GM23338 (cell line): Measurements from ENCODE around the gene CDH12. TPM values are rescaled to one million over a fixed set of nuclear protein-coding genes. Genes with fewer than 3 reads are reported as not detected.

ENCODE experiments used
- ATAC-seq: fragments of 200-7000 bp; cut with Tn5 transposase; 3 replicates; pipeline ENCODE4 v1.9.1; 2020
- DNase-seq: peaks from one replicate; pipeline ENCODE4 v3.0.0-alpha.2; 2015; ENCODE audit warnings: low spot score
- H2AFZ ChIP-seq: fragments of 200-600 bp; sonication (generic); 2 replicates; pipeline ENCODE4 v1.8.0; 2016; ENCODE audit warnings: antibody characterized with exemption, mild to moderate bottlenecking, moderate library complexity
- H3F3A ChIP-seq: fragments of 200-600 bp; sonication (generic); replicated peaks from 2 replicates; pipeline ENCODE4 v1.8.0; 2017; ENCODE audit warnings: antibody characterized with exemption, mixed run types, low read depth
- H3K27ac ChIP-seq: fragments of 200-600 bp; sonication (generic); 2 replicates; pipeline ENCODE4 v1.6.1; 2016; ENCODE audit warnings: low read depth
- H3K27me3 ChIP-seq: fragments of 200-600 bp; sonication (generic); 2 replicates; pipeline ENCODE4 v1.8.0; 2016; ENCODE audit warnings: mild to moderate bottlenecking, mixed run types, moderate library complexity; ENCODE audit not compliant: insufficient read depth
- H3K36me3 ChIP-seq: fragments of 200-600 bp; sonication (generic); 2 replicates; pipeline ENCODE4 v1.8.0; 2016; ENCODE audit warnings: mild to moderate bottlenecking; ENCODE audit not compliant: insufficient read depth
- H3K4me1 ChIP-seq: fragments of 200-600 bp; sonication (generic); 2 replicates; pipeline ENCODE4 v1.8.0; 2016; ENCODE audit warnings: mild to moderate bottlenecking, moderate library complexity; ENCODE audit not compliant: insufficient read depth
- H3K4me2 ChIP-seq: fragments of 200-600 bp; sonication (generic); 2 replicates; pipeline ENCODE4 v1.7.1; 2017; ENCODE audit warnings: mixed run types
- H3K4me3 ChIP-seq: fragments of 200-600 bp; sonication (generic); 2 replicates; pipeline ENCODE4 v1.6.1; 2016; ENCODE audit warnings: mixed run types
- H3K79me2 ChIP-seq: fragments of 200-600 bp; sonication (generic); replicated peaks from 2 replicates; pipeline ENCODE4 v1.8.0; 2017; ENCODE audit warnings: mild to moderate bottlenecking; ENCODE audit not compliant: insufficient read depth
- H3K9me2 ChIP-seq: fragments of 200-600 bp; sonication (generic); 2 replicates; pipeline ENCODE4 v1.8.0; 2017; ENCODE audit not compliant: insufficient read depth
- H4K20me1 ChIP-seq: fragments of 200-600 bp; sonication (generic); replicated peaks from 2 replicates; pipeline ENCODE4 v1.8.0; 2017; ENCODE audit warnings: mild to moderate bottlenecking; ENCODE audit not compliant: insufficient read depth
- H3K27ac Mint-ChIP-seq: 2 replicates; pipeline ENCODE4 v1.8.0; 2020; ENCODE audit warnings: inconsistent platforms, mild to moderate bottlenecking, moderate library complexity, mixed read lengths
- H3K27me3 Mint-ChIP-seq: 3 replicates; pipeline ENCODE4 v1.8.0; 2022; ENCODE audit warnings: low read depth, mild to moderate bottlenecking, moderate library complexity, mixed read lengths, inconsistent platforms; ENCODE audit not compliant: insufficient read depth, poor library complexity
- H3K36me3 Mint-ChIP-seq: 3 replicates; pipeline ENCODE4 v1.8.0; 2021; ENCODE audit warnings: low read depth, mild to moderate bottlenecking, inconsistent platforms, moderate library complexity, mixed read lengths
- H3K4me1 Mint-ChIP-seq: 3 replicates; pipeline ENCODE4 v1.8.0; 2020; ENCODE audit warnings: mild to moderate bottlenecking, inconsistent platforms, mixed read lengths
- H3K4me3 Mint-ChIP-seq: 3 replicates; pipeline ENCODE4 v1.8.0; 2021; ENCODE audit warnings: moderate library complexity, mild to moderate bottlenecking, inconsistent platforms, mixed read lengths
- H3K9me3 Mint-ChIP-seq: 3 replicates; pipeline ENCODE4 v1.8.0; 2020; ENCODE audit warnings: moderate library complexity, mild to moderate bottlenecking, inconsistent platforms, mixed read lengths
- CREB1 ChIP-seq: fragments of 250-450 bp; sonication (Bioruptor Pico); IDR thresholded peaks from 2 replicates; pipeline ENCODE4 v1.5.0; 2020; ENCODE audit warnings: low read depth, mild to moderate bottlenecking, moderate library complexity
- EZH2 ChIP-seq: fragments of 200-600 bp; sonication (generic); IDR thresholded peaks from one replicate; pipeline ENCODE4 v1.8.0; 2017; ENCODE audit warnings: antibody characterized with exemption, mild to moderate bottlenecking, low read depth; ENCODE audit not compliant: unreplicated experiment
- EZH2phosphoT487 ChIP-seq: fragments of 200-600 bp; sonication (generic); IDR thresholded peaks from one replicate; pipeline ENCODE4 v1.8.1; 2018; ENCODE audit warnings: antibody characterized with exemption; ENCODE audit not compliant: unreplicated experiment
- POLR2AphosphoS5 ChIP-seq: IDR thresholded peaks from 2 replicates; pipeline ENCODE4 v1.6.1; 2016; ENCODE audit warnings: antibody characterized with exemption, low read depth
- STAT1 ChIP-seq: IDR thresholded peaks from one replicate; pipeline ENCODE4 v1.6.1; 2016; ENCODE audit warnings: antibody characterized with exemption; ENCODE audit not compliant: unreplicated experiment
- ZNF114 ChIP-seq: fragments of 250-450 bp; sonication (Bioruptor Pico); IDR thresholded peaks from 2 replicates; pipeline ENCODE4 v1.5.0; 2020; ENCODE audit warnings: mild to moderate bottlenecking, moderate library complexity
- polyA plus RNA-seq: library from polyadenylated mRNA; unstranded; fragments of >200 nt; fragmentation: Nextera tagmentation; extraction: Ambion mirVana; gene quantifications from 2 replicates; pipeline ENCODE4 v1.2.1, GENCODE V29; 2016
- total RNA-seq: library from RNA; depleted of rRNA; stranded (reverse); fragments of >200 nt; shearing (Covaris generic); gene quantifications from 2 replicates; pipeline ENCODE4 v1.2.3, GENCODE V29; 2014
- TF ChIP-seq, protein P1 (sequence below), 2 experiments: fragments of 200-600 bp in 1 of 2; sonication (generic) in 1 of 2; conservative IDR thresholded peaks; 2 replicates each; pipeline versions ENCODE4 v1.5.1 to v1.6.1; 2016 to 2017; ENCODE audit warnings: antibody characterized with exemption in 2 of 2, low read depth in 2 of 2, mild to moderate bottlenecking in 2 of 2, moderate library complexity in 1 of 2
- TF ChIP-seq, protein P2 (sequence below): IDR thresholded peaks from one replicate; pipeline ENCODE4 v1.6.1; 2018; ENCODE audit warnings: antibody characterized with exemption; ENCODE audit not compliant: unreplicated experiment
- TF ChIP-seq, protein P3 (sequence below): fragments of 250-450 bp; sonication (Bioruptor Pico); IDR thresholded peaks from 2 replicates; pipeline ENCODE4 v1.5.0; 2020; ENCODE audit warnings: mild to moderate bottlenecking, moderate library complexity

The CDH12 gene
- total and polyA plus RNA-seq, 2 experiments from 2014 or later: not detected

DNA sequence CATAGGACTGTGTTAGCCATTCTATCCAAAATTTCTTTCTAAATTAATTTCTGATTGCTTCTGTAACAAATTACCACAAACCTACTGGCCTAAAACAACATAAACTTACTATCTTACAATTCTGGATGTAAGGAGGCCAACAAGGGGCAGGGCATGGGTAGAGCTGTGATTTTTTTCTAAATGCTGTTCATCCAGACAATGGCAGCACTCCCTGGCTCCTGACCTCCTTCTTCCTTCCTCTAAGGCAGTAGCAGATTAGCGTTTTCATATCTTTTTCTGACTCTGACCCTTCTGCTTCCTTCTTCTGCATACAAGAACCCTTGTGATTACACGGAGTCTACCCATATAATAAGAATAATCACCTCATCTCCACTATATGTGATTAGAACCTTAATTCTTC lies 1005.8 kb downstream of the CDH12 start (continued):
- TF ChIP-seq, protein P1, sequence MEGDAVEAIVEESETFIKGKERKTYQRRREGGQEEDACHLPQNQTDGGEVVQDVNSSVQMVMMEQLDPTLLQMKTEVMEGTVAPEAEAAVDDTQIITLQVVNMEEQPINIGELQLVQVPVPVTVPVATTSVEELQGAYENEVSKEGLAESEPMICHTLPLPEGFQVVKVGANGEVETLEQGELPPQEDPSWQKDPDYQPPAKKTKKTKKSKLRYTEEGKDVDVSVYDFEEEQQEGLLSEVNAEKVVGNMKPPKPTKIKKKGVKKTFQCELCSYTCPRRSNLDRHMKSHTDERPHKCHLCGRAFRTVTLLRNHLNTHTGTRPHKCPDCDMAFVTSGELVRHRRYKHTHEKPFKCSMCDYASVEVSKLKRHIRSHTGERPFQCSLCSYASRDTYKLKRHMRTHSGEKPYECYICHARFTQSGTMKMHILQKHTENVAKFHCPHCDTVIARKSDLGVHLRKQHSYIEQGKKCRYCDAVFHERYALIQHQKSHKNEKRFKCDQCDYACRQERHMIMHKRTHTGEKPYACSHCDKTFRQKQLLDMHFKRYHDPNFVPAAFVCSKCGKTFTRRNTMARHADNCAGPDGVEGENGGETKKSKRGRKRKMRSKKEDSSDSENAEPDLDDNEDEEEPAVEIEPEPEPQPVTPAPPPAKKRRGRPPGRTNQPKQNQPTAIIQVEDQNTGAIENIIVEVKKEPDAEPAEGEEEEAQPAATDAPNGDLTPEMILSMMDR (conservative IDR thresholded peaks at IDR 0.05; ENCODE audit: low read depth in 2 of 2): no peak
- TF ChIP-seq CREB1 (CRISPR knock-in tag) (no peak), STAT1 (no peak), EZH2 (no peak), POLR2AphosphoS5 (no peak), EZH2phosphoT487 (no peak), ZNF114 (CRISPR knock-in tag) (no peak)
- TF ChIP-seq, protein P2, sequence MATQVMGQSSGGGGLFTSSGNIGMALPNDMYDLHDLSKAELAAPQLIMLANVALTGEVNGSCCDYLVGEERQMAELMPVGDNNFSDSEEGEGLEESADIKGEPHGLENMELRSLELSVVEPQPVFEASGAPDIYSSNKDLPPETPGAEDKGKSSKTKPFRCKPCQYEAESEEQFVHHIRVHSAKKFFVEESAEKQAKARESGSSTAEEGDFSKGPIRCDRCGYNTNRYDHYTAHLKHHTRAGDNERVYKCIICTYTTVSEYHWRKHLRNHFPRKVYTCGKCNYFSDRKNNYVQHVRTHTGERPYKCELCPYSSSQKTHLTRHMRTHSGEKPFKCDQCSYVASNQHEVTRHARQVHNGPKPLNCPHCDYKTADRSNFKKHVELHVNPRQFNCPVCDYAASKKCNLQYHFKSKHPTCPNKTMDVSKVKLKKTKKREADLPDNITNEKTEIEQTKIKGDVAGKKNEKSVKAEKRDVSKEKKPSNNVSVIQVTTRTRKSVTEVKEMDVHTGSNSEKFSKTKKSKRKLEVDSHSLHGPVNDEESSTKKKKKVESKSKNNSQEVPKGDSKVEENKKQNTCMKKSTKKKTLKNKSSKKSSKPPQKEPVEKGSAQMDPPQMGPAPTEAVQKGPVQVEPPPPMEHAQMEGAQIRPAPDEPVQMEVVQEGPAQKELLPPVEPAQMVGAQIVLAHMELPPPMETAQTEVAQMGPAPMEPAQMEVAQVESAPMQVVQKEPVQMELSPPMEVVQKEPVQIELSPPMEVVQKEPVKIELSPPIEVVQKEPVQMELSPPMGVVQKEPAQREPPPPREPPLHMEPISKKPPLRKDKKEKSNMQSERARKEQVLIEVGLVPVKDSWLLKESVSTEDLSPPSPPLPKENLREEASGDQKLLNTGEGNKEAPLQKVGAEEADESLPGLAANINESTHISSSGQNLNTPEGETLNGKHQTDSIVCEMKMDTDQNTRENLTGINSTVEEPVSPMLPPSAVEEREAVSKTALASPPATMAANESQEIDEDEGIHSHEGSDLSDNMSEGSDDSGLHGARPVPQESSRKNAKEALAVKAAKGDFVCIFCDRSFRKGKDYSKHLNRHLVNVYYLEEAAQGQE: no peak

DNA sequence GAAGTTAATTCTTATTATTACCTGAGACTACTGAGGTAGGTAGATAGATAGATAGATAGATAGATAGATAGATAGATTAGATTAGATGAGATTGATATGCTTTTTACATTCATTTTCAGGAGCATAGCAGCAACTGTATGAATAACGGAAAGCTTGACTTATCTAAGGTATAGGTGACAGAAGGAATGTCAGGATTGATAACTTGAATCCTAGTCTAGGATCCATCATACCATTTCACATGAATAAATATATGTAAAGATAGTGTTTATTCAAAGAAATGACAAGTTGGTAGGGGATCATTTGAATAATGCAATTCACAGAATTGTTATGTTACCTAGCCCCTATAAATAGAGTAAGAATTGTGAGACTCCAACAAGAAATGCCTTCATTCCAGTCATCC lies 1008.2 kb downstream of the CDH12 start:
- H3K27me3 Mint-ChIP-seq: peaks cover 2% of the 10 kb centered on the region
- TF ChIP-seq, protein P3, sequence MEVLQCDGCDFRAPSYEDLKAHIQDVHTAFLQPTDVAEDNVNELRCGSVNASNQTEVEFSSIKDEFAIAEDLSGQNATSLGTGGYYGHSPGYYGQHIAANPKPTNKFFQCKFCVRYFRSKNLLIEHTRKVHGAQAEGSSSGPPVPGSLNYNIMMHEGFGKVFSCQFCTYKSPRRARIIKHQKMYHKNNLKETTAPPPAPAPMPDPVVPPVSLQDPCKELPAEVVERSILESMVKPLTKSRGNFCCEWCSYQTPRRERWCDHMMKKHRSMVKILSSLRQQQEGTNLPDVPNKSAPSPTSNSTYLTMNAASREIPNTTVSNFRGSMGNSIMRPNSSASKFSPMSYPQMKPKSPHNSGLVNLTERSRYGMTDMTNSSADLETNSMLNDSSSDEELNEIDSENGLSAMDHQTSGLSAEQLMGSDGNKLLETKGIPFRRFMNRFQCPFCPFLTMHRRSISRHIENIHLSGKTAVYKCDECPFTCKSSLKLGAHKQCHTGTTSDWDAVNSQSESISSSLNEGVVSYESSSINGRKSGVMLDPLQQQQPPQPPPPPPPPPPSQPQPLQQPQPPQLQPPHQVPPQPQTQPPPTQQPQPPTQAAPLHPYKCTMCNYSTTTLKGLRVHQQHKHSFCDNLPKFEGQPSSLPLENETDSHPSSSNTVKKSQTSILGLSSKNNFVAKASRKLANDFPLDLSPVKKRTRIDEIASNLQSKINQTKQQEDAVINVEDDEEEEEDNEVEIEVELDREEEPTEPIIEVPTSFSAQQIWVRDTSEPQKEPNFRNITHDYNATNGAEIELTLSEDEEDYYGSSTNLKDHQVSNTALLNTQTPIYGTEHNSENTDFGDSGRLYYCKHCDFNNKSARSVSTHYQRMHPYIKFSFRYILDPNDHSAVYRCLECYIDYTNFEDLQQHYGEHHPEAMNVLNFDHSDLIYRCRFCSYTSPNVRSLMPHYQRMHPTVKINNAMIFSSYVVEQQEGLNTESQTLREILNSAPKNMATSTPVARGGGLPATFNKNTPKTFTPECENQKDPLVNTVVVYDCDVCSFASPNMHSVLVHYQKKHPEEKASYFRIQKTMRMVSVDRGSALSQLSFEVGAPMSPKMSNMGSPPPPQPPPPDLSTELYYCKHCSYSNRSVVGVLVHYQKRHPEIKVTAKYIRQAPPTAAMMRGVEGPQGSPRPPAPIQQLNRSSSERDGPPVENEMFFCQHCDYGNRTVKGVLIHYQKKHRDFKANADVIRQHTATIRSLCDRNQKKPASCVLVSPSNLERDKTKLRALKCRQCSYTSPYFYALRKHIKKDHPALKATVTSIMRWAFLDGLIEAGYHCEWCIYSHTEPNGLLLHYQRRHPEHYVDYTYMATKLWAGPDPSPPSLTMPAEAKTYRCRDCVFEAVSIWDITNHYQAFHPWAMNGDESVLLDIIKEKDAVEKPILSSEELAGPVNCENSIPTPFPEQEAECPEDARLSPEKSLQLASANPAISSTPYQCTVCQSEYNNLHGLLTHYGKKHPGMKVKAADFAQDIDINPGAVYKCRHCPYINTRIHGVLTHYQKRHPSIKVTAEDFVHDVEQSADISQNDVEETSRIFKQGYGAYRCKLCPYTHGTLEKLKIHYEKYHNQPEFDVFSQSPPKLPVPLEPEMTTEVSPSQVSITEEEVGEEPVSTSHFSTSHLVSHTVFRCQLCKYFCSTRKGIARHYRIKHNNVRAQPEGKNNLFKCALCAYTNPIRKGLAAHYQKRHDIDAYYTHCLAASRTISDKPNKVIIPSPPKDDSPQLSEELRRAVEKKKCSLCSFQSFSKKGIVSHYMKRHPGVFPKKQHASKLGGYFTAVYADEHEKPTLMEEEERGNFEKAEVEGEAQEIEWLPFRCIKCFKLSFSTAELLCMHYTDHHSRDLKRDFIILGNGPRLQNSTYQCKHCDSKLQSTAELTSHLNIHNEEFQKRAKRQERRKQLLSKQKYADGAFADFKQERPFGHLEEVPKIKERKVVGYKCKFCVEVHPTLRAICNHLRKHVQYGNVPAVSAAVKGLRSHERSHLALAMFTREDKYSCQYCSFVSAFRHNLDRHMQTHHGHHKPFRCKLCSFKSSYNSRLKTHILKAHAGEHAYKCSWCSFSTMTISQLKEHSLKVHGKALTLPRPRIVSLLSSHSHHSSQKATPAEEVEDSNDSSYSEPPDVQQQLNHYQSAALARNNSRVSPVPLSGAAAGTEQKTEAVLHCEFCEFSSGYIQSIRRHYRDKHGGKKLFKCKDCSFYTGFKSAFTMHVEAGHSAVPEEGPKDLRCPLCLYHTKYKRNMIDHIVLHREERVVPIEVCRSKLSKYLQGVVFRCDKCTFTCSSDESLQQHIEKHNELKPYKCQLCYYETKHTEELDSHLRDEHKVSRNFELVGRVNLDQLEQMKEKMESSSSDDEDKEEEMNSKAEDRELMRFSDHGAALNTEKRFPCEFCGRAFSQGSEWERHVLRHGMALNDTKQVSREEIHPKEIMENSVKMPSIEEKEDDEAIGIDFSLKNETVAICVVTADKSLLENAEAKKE: no peak
- TF ChIP-seq, protein P1 (conservative IDR thresholded peaks at IDR 0.05; ENCODE audit: low read depth in 2 of 2): no peak

More for the DNA sequence above, 1008.2 kb downstream of the CDH12 start:
- Histone ChIP-seq H3K36me3 (no peaks in the 10 kb centered on the region), H3K4me1 (no peaks in the 10 kb centered on the region), H3K79me2 (no peaks in the 10 kb centered on the region), H3K4me3 (no peak overlapping the region), H4K20me1 (no peaks in the 10 kb centered on the region), H2AFZ (no peak overlapping the region), H3K27me3 (no peaks in the 10 kb centered on the region), H3F3A (no peaks in the 10 kb centered on the region), H3K4me2 (no peak overlapping the region), H3K27ac (no peak overlapping the region), H3K9me2 (no peaks in the 10 kb centered on the region)
- Mint-ChIP-seq H3K9me3 (no peaks in the 10 kb centered on the region), H3K27ac (no peak overlapping the region), H3K36me3 (no peaks in the 10 kb centered on the region), H3K4me1 (no peaks in the 10 kb centered on the region), H3K4me3 (no peak overlapping the region)
- DNase-seq: no peak
- no peak for ATAC-seq
